Measurements from ENCODE around the gene PACSIN2. TPM values are rescaled to one million over a fixed set of nuclear protein-coding genes. Genes with fewer than 3 reads are reported as not detected.

PACSIN2 gene
- total RNA-seq, 1 donor, result 35.2 TPM

- H3K4me3 ChIP-seq (ENCODE audit: low read depth, low read length), result peak overlapping the region; percentile 60
- TF ChIP-seq CTCF (IDR thresholded peaks at IDR 0.05; ENCODE audit: insufficient read depth, low read length), result no peak
- no peak for DNase-seq (ENCODE audit: low read depth)
Observed at GRCh38 chr22:42994276-42994916, 20.6 kb downstream of the PACSIN2 start.

- H3K4me3 ChIP-seq (ENCODE audit: low read depth, low read length), result peak overlapping the region; percentile 19
- peak; percentile 76 for DNase-seq (ENCODE audit: low read depth)
- TF ChIP-seq CTCF (IDR thresholded peaks at IDR 0.05; ENCODE audit: insufficient read depth, low read length), result no peak
Observed at GRCh38 chr22:42993651-42994275, 21.2 kb downstream of the PACSIN2 start.

- TF ChIP-seq CTCF (IDR thresholded peaks at IDR 0.05; ENCODE audit: insufficient read depth, low read length), result no peak
- H3K4me3 ChIP-seq (ENCODE audit: low read depth, low read length), result no peak overlapping the region
- DNase-seq (ENCODE audit: low read depth), result no peak
Observed at GRCh38 chr22:42992886-42993479, 22.0 kb downstream of the PACSIN2 start.

- DNase-seq (ENCODE audit: low read depth), result no peak
- TF ChIP-seq CTCF (IDR thresholded peaks at IDR 0.05; ENCODE audit: insufficient read depth, low read length), result no peak
- no peak overlapping the region for H3K4me3 ChIP-seq (ENCODE audit: low read depth, low read length)
Observed at GRCh38 chr22:42992092-42992491, 22.9 kb downstream of the PACSIN2 start.

- TF ChIP-seq CTCF (IDR thresholded peaks at IDR 0.05; ENCODE audit: insufficient read depth, low read length), result no peak
- DNase-seq (ENCODE audit: low read depth), result peak; percentile 67
- H3K4me3 ChIP-seq (ENCODE audit: low read depth, low read length), result no peak overlapping the region
Observed at GRCh38 chr22:42991010-42991651, 23.8 kb downstream of the PACSIN2 start.

GRCh38 chr22:42990131-42990838, 24.7 kb downstream of the PACSIN2 start:
- peak; percentile 66 for TF ChIP-seq CTCF (IDR thresholded peaks at IDR 0.05; ENCODE audit: insufficient read depth, low read length)
- DNase-seq (ENCODE audit: low read depth), result peak; percentile 90
- H3K4me3 ChIP-seq (ENCODE audit: low read depth, low read length), result no peak overlapping the region
